Caco-2 (cell line): ENCODE measurements around the gene AHSA1. TPM values are rescaled to one million over a fixed set of nuclear protein-coding genes. Genes with fewer than 3 reads are reported as not detected.

Experiments used
- BruUV-seq: library from RNA; stranded (reverse); fragments of 400-500 nt; replicated peaks from 2 replicates; lab custom pipeline; 2021; lab: Mats Ljungman, UMichigan
- CTCF ChIA-PET: fragments of 300-600 bp; sonication (Branson Sonifier 250); formaldehyde crosslinking; loops from one replicate; lab custom pipeline; 2022; ENCODE audit warnings: antibody characterized with exemption; lab: Charles Lee
- POLR2A ChIA-PET: fragments of 300-600 bp; sonication (Branson Sonifier 250); formaldehyde crosslinking; loops from one replicate; lab custom pipeline; 2022; ENCODE audit warnings: antibody characterized with exemption; lab: Charles Lee
- DNase-seq, 2 experiments: peaks; one replicate each; pipeline versions ENCODE4 v3.0.0 to v3.0.0-alpha.2; 2020 to 2022
- H3K27me3 ChIP-seq: replicated peaks from 2 replicates; pipeline ENCODE4 v1.6.0; 2011; ENCODE audit warnings: low read length; ENCODE audit not compliant: control insufficient read depth, insufficient read depth
- H3K36me3 ChIP-seq: 2 replicates; pipeline ENCODE4 v1.5.1; 2011; ENCODE audit warnings: low read length; ENCODE audit not compliant: control insufficient read depth, insufficient read depth
- H3K4me1 ChIP-seq: fragments of 250-450 bp; sonication (Bioruptor Pico); 2 replicates; pipeline ENCODE4 v1.5.1; 2020; ENCODE audit warnings: mild to moderate bottlenecking
- H3K4me3 ChIP-seq: 2 replicates; pipeline ENCODE4 v1.5.1; 2011; ENCODE audit warnings: low read depth, mild to moderate bottlenecking, control low read depth, low read length
- H3K9me3 ChIP-seq: fragments of 250-450 bp; sonication (Bioruptor Pico); 2 replicates; pipeline ENCODE4 v1.5.1; 2020; ENCODE audit warnings: mild to moderate bottlenecking, moderate library complexity
- H3K27ac Mint-ChIP-seq: one replicate; pipeline ENCODE4 v1.8.0; 2022; ENCODE audit warnings: mixed read lengths; ENCODE audit not compliant: unreplicated experiment
- H3K27me3 Mint-ChIP-seq: one replicate; pipeline ENCODE4 v1.8.0; 2022; ENCODE audit warnings: mixed read lengths; ENCODE audit not compliant: insufficient read depth, unreplicated experiment
- H3K36me3 Mint-ChIP-seq: one replicate; pipeline ENCODE4 v1.8.0; 2022; ENCODE audit warnings: mild to moderate bottlenecking, mixed read lengths; ENCODE audit not compliant: insufficient read depth, unreplicated experiment
- H3K4me1 Mint-ChIP-seq: one replicate; pipeline ENCODE4 v1.8.0; 2022; ENCODE audit warnings: low read depth, mixed read lengths; ENCODE audit not compliant: unreplicated experiment
- H3K4me3 Mint-ChIP-seq: one replicate; pipeline ENCODE4 v1.8.0; 2022; ENCODE audit warnings: mild to moderate bottlenecking, moderate library complexity, mixed read lengths; ENCODE audit not compliant: unreplicated experiment
- H3K9me3 Mint-ChIP-seq: one replicate; pipeline ENCODE4 v1.8.0; 2022; ENCODE audit warnings: mixed read lengths; ENCODE audit not compliant: unreplicated experiment
- CTCF ChIP-seq, 2 experiments: fragments of 200-600 bp in 1 of 2; IDR thresholded peaks; 1 replicate in 1 of 2; 2 replicates in 1 of 2; pipeline versions ENCODE4 v1.5.1 to v1.8.0; 2011 to 2022; ENCODE audit warnings: antibody characterized with exemption in 1 of 2, control low read depth in 1 of 2, inconsistent platforms in 1 of 2, low read depth in 1 of 2, low read length in 1 of 2, mild to moderate bottlenecking in 1 of 2, moderate library complexity in 1 of 2; ENCODE audit not compliant: insufficient read depth in 1 of 2, severe bottlenecking in 1 of 2, unreplicated experiment in 1 of 2
- intact Hi-C: fragments of 100-400 bp; cut with micrococcal nuclease; formaldehyde crosslinking; loops from one replicate; pipeline ENCODE4 v1.10.0; 2022; ENCODE audit not compliant: unreplicated experiment
- total RNA-seq: library from RNA; stranded (reverse); gene quantifications from 2 replicates; pipeline ENCODE4 v1.2.3, GENCODE V29; 2022

The AHSA1 gene
- total RNA-seq, 1 experiment from 2014 or later = 161 TPM

GRCh38 chr14:77438596-77438995, 19.3 kb upstream of the AHSA1 start:
- peaks cover 16% of the 10 kb centered on the region for H3K36me3 Mint-ChIP-seq
- TF ChIP-seq CTCF (IDR thresholded peaks at IDR 0.05; ENCODE audit: insufficient read depth in 1 of 2, low read depth in 1 of 2, low read length in 1 of 2, severe bottlenecking in 1 of 2, unreplicated experiment in 1 of 2) = no peak

DNA sequence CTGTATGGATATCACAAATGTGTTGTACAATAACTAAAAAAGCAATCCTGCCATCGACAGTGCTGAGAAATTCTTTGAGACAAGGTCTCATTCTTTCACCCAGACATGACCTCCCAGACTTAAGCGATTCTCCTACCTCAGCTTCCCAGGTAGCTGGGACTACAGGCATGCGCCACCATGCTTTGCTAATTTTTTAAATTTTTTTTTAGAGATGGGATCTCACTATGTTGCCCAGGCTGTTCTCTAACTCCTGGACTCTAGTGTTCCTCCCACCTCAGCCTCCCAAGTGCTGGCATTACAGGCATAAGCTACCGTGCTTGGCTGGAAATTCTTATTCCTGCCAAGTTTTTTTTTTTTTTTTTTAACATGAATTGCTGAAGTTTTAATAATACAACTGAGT, 18.0 kb upstream of the AHSA1 start:
- Histone ChIP-seq H3K4me1 (no peaks in the 10 kb centered on the region), H3K9me3 (no peaks in the 10 kb centered on the region), H3K27me3 (no peaks in the 10 kb centered on the region), H3K4me3 (no peak overlapping the region), H3K36me3 (no peaks in the 10 kb centered on the region; the same call in 1 of the 2 replicates)
- TF ChIP-seq CTCF (IDR thresholded peaks at IDR 0.05; ENCODE audit: insufficient read depth in 1 of 2, low read depth in 1 of 2, low read length in 1 of 2, severe bottlenecking in 1 of 2, unreplicated experiment in 1 of 2) = no peak
- H3K27me3 Mint-ChIP-seq = no peaks in the 10 kb centered on the region
- no peak overlapping the region for H3K27ac Mint-ChIP-seq
- BruUV-seq = no TSS peak
- ChIA-PET POLR2A (no interaction called here), CTCF (no interaction called here)
- H3K4me1 Mint-ChIP-seq = no peaks in the 10 kb centered on the region
- no peak for DNase-seq
- no peak overlapping the region for H3K4me3 Mint-ChIP-seq
- intact Hi-C loops = no loop called here
- no peaks in the 10 kb centered on the region for H3K9me3 Mint-ChIP-seq
- peaks cover 15% of the 10 kb centered on the region for H3K36me3 Mint-ChIP-seq

More at GRCh38 chr14:77438596-77438995, 19.3 kb upstream of the AHSA1 start:
- BruUV-seq = no TSS peak
- ChIA-PET POLR2A (no interaction called here), CTCF (no interaction called here)
- no peak overlapping the region for H3K4me3 ChIP-seq
- no peak overlapping the region for H3K4me3 Mint-ChIP-seq
- H3K27me3 ChIP-seq = no peaks in the 10 kb centered on the region
- H3K4me1 ChIP-seq = no peaks in the 10 kb centered on the region
- H3K36me3 ChIP-seq = no peaks in the 10 kb centered on the region; the same call in 1 of the 2 replicates
- no peak overlapping the region for H3K27ac Mint-ChIP-seq
- no peaks in the 10 kb centered on the region for H3K4me1 Mint-ChIP-seq
- H3K27me3 Mint-ChIP-seq = no peaks in the 10 kb centered on the region
- no peak for DNase-seq
- intact Hi-C loops = no loop called here
- H3K9me3 Mint-ChIP-seq = no peaks in the 10 kb centered on the region
- no peaks in the 10 kb centered on the region for H3K9me3 ChIP-seq

DNA sequence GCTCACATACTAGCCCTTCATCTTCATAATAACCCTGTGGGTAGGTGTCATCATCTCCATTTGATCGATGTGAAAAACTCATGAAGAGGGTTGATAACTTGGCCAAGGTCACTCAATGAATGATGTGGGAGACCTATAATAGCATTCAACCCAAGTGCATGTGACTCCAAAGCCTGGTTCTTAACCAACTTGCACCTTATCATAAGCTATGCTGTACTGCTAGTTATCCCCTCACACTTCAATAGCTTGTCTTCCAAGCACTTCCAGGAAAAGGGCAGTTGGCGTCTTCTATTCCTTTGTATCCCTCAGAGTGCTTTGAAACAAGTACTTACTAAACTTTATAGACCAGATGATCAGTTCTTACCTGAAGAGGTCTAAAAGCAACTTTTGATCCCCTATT, 15.7 kb upstream of the AHSA1 start:
- H3K27ac Mint-ChIP-seq = no peak overlapping the region
- H3K4me1 ChIP-seq = no peaks in the 10 kb centered on the region
- H3K36me3 ChIP-seq = no peaks in the 10 kb centered on the region; the same call in 1 of the 2 replicates
- no TSS peak for BruUV-seq
- no peak overlapping the region for H3K4me3 Mint-ChIP-seq
- no peaks in the 10 kb centered on the region for H3K9me3 ChIP-seq
- CTCF ChIA-PET = no interaction called here
- H3K27me3 Mint-ChIP-seq = no peaks in the 10 kb centered on the region
- no peak for DNase-seq
- no peak overlapping the region for H3K4me3 ChIP-seq
- H3K9me3 Mint-ChIP-seq = no peaks in the 10 kb centered on the region
- no peaks in the 10 kb centered on the region for H3K4me1 Mint-ChIP-seq
- H3K27me3 ChIP-seq = no peaks in the 10 kb centered on the region
- H3K36me3 Mint-ChIP-seq = peaks cover 11% of the 10 kb centered on the region
- TF ChIP-seq CTCF (IDR thresholded peaks at IDR 0.05; ENCODE audit: insufficient read depth in 1 of 2, low read depth in 1 of 2, low read length in 1 of 2, severe bottlenecking in 1 of 2, unreplicated experiment in 1 of 2) = no peak
- POLR2A ChIA-PET = no interaction called here
- intact Hi-C loops = no loop called here
